Measurements from ENCODE around the gene ABCF1.
A peak's percentile ranks its signal among the peaks of the same experiment; 100 is the strongest.

The ABCF1 gene

DNA sequence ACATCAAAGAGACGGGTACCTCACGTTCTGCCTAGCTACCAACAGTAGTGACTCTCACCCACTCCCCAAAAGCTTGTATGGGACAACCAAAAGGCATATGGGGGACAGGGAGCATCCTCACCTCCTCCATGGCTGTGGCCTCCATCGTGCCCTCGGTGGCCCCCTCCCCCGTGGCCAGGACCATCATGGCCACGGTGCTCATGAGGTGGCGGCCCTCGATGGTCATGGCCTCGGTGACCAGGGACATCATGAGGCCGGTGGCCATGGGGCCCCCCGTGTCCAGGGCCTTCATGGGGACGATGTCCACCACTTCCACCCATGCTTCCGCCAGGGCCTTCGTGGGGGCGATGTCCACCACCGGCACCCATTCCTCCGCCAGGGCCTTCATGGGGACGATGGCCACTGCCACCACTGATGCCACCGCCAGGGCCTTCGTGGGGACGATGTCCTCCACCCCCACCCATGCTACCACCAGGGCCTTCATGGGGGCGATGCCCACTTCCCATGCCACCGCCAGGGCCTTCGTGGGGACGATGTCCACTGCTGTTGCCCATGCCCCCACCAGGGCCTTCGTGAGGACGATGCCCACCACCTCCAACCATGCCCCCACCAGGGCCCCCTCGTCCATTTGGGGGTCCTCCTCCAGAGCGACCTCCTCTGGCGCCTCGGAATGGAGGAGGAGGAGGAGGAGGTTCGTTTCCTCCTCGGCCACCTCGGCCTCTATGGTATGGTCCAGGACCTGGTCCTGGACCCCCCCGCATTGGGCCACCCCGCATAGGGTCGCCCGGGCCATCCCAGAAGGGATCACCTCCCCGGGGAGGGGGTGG, 30.8 kb downstream of the ABCF1 start:
- no peak for FAIRE-seq

DNA sequence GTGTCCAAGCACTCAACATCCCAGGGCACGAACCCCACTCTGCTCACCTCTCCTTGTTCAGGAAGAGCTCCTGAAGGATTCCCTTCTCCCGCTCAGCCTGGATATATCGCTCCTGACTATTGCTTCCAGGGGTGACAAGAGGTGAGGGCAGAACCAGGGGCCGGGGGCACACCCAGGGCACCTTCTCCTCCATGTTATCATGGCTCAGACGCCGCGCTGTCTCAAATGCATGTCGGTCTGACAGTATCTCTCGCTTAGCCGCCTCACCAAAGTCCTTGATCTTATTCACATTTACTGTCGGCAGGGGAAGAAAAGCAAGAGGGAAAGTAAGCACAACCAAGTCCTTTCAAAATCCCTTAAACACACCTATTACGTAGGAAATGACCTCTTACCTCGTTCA, 32.7 kb downstream of the ABCF1 start:
- no peak for FAIRE-seq

GRCh38 chr6:30610065-30610464, 38.8 kb downstream of the ABCF1 start:
- no peak for FAIRE-seq

- no peak for FAIRE-seq
Observed at GRCh38 chr6:30611150-30611855, 40.1 kb downstream of the ABCF1 start.

GRCh38 chr6:30611856-30612194, 40.6 kb downstream of the ABCF1 start:
- FAIRE-seq: no peak

- no peak for FAIRE-seq
Observed at GRCh38 chr6:30612213-30612612, 41.0 kb downstream of the ABCF1 start.

DNA sequence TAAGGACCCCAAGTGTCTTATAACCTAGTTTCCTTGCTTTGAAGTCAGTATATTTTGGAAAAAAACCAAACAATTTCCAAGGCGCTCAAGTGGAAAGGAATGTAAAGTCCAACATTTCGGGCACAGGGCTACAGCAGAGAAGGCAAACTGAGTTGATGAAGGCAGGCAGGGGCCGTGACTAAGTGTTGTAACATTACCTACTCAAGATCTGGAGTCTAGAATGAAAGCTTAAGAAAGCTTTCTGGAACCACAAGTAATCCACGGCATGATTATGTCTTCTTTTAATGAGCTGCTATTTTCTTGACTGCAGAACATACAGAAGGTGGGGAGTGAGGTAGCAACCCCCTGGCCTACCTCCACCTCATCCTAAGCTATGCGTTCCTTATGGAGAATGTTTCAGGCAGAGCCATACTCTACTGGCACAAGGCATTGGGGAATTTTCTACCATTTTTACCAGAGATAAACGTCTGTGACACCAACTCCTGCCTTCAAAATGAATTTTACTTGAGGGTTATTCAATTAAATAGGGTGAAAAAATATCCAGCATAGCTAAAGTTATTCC, 41.5 kb downstream of the ABCF1 start:
- no peak for FAIRE-seq

DNA sequence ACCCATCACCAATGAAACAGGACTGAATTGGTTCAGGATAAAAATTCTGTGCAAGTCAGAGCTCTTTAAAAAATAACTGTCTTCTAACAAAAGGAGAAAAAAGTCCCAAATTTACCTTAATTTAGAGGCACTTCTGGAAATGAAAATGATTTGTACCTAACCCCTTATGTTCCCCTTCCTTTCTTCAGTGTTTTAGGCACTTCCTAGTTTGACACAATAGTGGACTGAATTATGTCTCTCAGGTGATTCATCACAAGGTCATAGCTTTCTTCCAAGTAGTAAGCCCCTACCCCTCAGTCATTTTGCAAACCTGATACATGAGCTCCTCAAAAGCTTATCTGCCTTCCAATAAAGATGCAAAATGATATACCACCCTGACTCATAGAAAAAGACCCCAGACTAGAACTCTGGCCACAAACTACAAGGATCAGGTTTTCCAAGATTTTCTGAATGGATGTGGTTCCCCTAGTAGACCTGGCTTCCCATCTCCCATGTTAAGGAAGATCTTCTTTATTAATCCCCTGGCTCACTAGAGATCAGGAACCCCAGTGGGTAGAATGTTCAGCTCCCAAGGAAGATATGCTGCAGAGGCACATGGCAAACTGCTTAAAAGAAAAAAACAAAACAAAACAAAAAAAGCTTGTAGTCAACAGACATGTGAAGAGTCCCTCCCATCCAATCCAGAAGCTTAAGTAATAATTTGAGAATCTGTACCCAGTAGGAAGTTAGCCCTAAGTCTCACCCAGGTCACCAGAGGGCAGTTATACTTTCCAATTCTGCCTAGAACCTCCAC, 42.2 kb downstream of the ABCF1 start:
- FAIRE-seq: no peak

DNA sequence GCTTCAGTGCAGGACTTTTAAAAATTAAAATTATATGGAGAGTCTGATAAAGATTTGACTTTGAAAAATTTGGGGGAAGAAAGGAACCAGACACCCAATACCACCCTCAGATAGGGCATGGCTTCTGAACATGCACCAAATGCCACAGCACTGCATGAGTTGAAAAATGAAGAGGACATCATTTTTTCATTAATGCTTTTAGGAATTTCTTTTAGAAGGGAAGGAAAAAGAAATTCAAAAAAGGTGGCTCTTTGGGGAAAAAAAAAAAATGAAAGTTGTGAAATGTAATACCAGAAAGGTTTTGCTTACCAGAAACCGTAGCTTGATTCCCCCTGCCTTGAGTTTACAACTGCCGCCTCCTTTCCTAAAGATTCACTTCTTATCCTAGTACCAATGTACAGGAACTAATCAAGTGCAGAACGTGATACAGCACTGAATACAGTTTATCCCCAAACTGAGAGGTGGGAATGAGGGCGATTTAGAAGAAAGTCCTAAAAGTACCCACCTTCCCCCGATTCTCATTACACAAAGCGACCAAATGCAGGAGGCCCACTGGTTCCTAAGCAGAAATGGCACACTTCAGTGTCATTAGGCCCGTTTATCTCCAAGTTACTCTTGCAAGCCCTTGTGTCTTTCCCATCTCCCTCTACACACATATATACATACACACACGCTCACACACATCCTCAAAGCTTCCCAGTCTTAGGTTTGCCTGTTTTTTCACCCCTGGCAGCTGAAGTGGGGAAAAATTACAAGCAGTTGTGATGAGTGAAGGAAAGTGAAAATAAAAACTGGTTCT, 43.0 kb downstream of the ABCF1 start:
- FAIRE-seq: no peak

GRCh38 chr6:30614843-30615218, 43.6 kb downstream of the ABCF1 start:
- FAIRE-seq: peak; percentile 14

DNA sequence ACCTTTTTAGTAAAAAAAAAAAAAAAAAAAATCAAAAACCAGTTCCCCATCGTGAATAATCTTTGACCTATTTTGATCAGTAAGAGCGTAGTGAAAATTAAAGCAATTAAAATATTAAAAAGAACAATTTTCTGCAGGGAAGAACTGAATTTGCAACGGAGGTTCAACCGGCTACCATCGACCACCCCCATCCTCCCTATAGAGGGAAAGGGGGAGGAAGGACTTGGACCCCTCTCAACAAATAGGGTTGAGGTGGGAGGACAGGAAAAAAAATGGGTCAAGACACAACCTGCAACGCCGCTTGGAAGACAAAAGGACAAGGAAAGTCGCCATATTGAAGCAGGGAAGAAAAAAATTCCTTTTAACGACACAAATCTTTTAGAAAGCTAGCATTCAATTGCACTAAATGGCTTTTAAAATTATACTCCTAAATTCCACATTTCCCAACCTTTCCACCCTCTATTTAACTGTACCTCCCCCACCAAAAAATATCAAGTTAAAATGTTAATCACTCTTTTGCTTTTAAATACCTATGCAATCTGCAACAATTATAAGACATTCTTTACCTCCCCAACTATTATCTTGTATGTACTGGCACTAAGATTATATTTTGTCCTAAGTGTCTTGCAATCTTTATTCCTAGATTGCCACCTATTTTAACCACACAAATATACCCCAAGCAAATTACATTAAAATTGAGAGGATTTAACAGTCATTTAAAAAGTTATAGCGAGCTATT, 44.1 kb downstream of the ABCF1 start:
- FAIRE-seq: no peak

GRCh38 chr6:30615958-30616810, 44.9 kb downstream of the ABCF1 start:
- FAIRE-seq: no peak

GRCh38 chr6:30616811-30617564, 45.7 kb downstream of the ABCF1 start, which contains the start of gene PPP1R10:
Gene PPP1R10, minus strand, starts transcription at chr6:30617243. Its CDS starts 7,299 bp downstream, at chr6:30609944.
- FAIRE-seq: peak; percentile 88

- FAIRE-seq: no peak
Observed at GRCh38 chr6:30617565-30618269, 46.5 kb downstream of the ABCF1 start, which contains the start of gene MRPS18B. Gene MRPS18B, plus strand, starts transcription at chr6:30617840. Its CDS starts 26 bp downstream, at chr6:30617866.

- FAIRE-seq: no peak
Observed at GRCh38 chr6:30618270-30618797, 47.1 kb downstream of the ABCF1 start.

DNA sequence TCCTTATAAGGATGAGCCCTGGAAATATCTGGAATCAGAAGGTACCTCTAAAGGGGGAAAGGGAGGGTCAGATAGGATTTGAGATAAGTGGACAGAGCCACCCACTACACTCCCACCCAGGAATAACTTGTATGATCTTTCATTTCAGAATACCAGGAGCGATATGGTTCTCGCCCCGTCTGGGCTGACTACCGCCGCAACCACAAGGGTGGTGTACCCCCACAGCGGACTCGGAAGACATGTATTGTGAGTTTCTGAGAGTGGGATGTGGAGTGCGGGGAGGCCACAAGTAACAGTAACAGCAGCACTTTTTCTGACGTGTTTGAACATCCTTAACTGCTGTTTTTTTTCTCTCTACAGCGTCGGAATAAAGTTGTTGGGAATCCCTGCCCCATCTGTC, 48.3 kb downstream of the ABCF1 start:
- FAIRE-seq: no peak

DNA sequence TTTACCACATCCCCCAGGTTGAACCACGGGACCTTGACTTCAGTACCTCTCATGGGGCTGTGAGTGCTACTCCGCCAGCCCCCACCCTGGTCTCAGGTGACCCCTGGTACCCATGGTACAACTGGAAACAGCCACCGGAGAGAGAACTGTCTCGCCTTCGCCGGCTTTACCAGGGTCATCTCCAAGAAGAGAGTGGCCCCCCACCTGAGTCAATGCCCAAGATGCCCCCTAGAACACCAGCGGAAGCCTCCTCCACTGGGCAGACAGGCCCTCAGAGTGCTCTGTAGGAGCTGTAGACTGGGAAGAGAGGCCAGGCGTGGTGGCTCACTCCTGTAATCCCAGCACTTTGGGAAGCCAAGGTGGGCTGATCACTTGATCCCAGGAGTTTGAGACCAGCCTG, 54.3 kb downstream of the ABCF1 start:
- no peak for FAIRE-seq

GRCh38 chr6:30626484-30627366, 55.5 kb downstream of the ABCF1 start, which contains the start of gene ATAT1:
Gene ATAT1, plus strand, starts transcription at chr6:30626874.
- no peak for FAIRE-seq

Measured in colon (tissue), 2 donors.